HL-60 (cell line): ENCODE data around the gene LRRC8C.

Experiments
- DNase-seq, 2 experiments: peaks; one replicate each; pipeline ENCODE4 v3.0.0-alpha.2; 2010 to 2020; ENCODE audit warnings: low read depth in 1 of 2, low spot score in 1 of 2
- H3K27ac ChIP-seq: fragments of 250-450 bp; sonication (Bioruptor Pico); replicated peaks from 2 replicates; pipeline ENCODE4 v1.5.1; 2020; ENCODE audit warnings: mild to moderate bottlenecking, moderate library complexity
- H3K27me3 ChIP-seq: fragments of 250-450 bp; sonication (Bioruptor Pico); 2 replicates; pipeline ENCODE4 v1.5.1; 2021; ENCODE audit warnings: mild to moderate bottlenecking, moderate library complexity; ENCODE audit not compliant: insufficient read depth, poor library complexity, severe bottlenecking
- H3K4me3 ChIP-seq: replicated peaks from 2 replicates; pipeline ENCODE4 v1.5.1; 2011; ENCODE audit warnings: mild to moderate bottlenecking, control low read depth, low read length; ENCODE audit not compliant: insufficient read depth
- CTCF ChIP-seq: IDR thresholded peaks from one replicate; pipeline ENCODE4 v1.5.1; 2011; ENCODE audit warnings: low read length, control low read depth, inconsistent platforms; ENCODE audit not compliant: insufficient read depth
- GABPA ChIP-seq: IDR thresholded peaks from 2 replicates; pipeline ENCODE4 v1.6.1; 2012; ENCODE audit warnings: low read depth
- POLR2AphosphoS5 ChIP-seq: IDR thresholded peaks from 2 replicates; pipeline ENCODE4 v1.6.1; 2012; ENCODE audit warnings: low read depth
- REST ChIP-seq: IDR thresholded peaks from 2 replicates; pipeline ENCODE4 v1.6.1; 2012; ENCODE audit warnings: low read depth; ENCODE audit not compliant: insufficient replicate concordance
- SPI1 ChIP-seq: IDR thresholded peaks from 2 replicates; pipeline ENCODE4 v1.6.1; 2012; ENCODE audit warnings: low read depth, mild to moderate bottlenecking, borderline replicate concordance

LRRC8C gene

DNA sequence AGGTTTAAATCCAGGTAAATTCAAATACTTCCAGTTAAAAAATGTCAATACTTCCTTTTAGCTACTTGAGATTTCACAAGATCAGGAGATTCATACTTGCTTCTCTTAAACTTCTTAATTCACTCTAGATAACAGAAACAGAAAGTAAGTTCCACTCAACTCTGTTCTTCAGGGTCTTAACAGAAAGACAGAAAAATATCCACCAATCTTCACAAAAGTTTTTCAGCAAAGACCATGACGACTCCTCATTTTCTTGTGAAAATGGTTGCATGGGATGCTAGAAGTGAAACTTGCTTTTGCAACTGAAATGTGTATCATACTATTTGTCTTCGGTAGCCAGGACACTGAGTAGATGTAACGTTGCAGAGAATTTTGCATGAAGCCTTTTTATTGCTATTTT is 12.3 kb upstream of the LRRC8C start:
- Histone ChIP-seq H3K4me3 (no peak overlapping the region), H3K27me3 (no peaks in the 10 kb centered on the region), H3K27ac (no peak overlapping the region)
- no peak for TF ChIP-seq CTCF
- no peak for TF ChIP-seq SPI1
- TF ChIP-seq POLR2AphosphoS5: no peak
- no peak for TF ChIP-seq REST
- no peak for TF ChIP-seq GABPA
- DNase-seq: no peak

GRCh38 chr1:89622895-89623294 is 10.0 kb upstream of the LRRC8C start:
- Histone ChIP-seq H3K27me3 (no peaks in the 10 kb centered on the region), H3K4me3 (no peak overlapping the region), H3K27ac (no peak overlapping the region)
- TF ChIP-seq GABPA (no peak), REST (no peak), SPI1 (no peak), CTCF (no peak), POLR2AphosphoS5 (no peak)
- DNase-seq: no peak

DNA sequence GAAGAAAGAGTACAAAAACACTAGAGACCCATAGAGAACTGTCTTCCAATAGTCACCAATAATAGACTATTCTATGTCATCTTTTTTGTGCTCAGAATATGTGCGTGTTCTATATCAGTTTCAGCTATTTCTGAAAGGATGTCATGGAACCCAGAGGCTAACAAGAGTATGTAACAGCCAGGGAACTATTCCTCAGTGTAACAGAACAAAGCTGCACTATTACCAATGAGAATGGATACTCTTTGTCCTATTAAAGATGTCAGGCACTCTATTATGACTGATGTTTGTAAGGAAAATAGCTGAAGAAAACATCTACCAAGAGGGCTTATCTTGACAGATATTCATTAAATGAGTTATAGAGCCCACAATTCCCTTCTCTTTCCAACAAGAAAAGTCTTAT is 8.6 kb upstream of the LRRC8C start:
- Histone ChIP-seq H3K4me3 (no peak overlapping the region), H3K27me3 (no peaks in the 10 kb centered on the region), H3K27ac (no peak overlapping the region)
- DNase-seq: no peak
- no peak for TF ChIP-seq SPI1
- no peak for TF ChIP-seq GABPA
- TF ChIP-seq REST: no peak
- no peak for TF ChIP-seq POLR2AphosphoS5
- TF ChIP-seq CTCF: no peak
